HepG2 (cell line): ENCODE data around the gene ATE1. TPM values are rescaled to one million over a fixed set of nuclear protein-coding genes. Genes with fewer than 3 reads are reported as not detected.

Experiments
- ATAC-seq: fragments of 200-7000 bp; cut with Tn5 transposase; 3 replicates; pipeline ENCODE4 v1.9.1; 2020; ENCODE audit warnings: mild to moderate bottlenecking, moderate library complexity
- BruUV-seq: library from RNA; stranded (reverse); fragments of 400-500 nt; replicated peaks from 2 replicates; lab custom pipeline; 2021; lab: Mats Ljungman, UMichigan
- CTCF ChIA-PET: fragments of 300-600 bp; formaldehyde crosslinking; extraction: SDS; loops from one replicate; lab custom pipeline; 2021; ENCODE audit warnings: low total read pairs, inconsistent platforms, low intra/inter-chr PET ratio; lab: Yijun Ruan, JAX
- POLR2A ChIA-PET: fragments of 350-600 bp; sonication (Branson Sonifier 250); formaldehyde crosslinking; loops from one replicate; lab custom pipeline; 2020; ENCODE audit warnings: antibody characterized with exemption, inconsistent platforms; lab: Yijun Ruan, JAX
- DNase-seq: peaks from one replicate; pipeline ENCODE4 v3.0.0-alpha.2; 2015; ENCODE audit warnings: low spot score
- FAIRE-seq: peaks from 3 replicates; lab custom pipeline; 2011; peaks lifted over from hg19 to GRCh38; lab: Jason Lieb, UNC
- H2AFZ ChIP-seq: one replicate; pipeline ENCODE4 v1.6.1; 2011; ENCODE audit warnings: low read length, inconsistent platforms
- H3K27ac ChIP-seq: fragments of 300-600 bp; 3 replicates; pipeline ENCODE4 v1.8.0; 2011; ENCODE audit warnings: mixed run types, mild to moderate bottlenecking, mixed read lengths, low read length, inconsistent platforms; ENCODE audit not compliant: insufficient read depth; ENCODE audit errors: extremely low read length
- H3K27me3 ChIP-seq, 2 experiments: fragments of 200-600 bp in 1 of 2; 2 replicates in 1 of 2; 3 replicates in 1 of 2; pipeline versions ENCODE4 v1.6.0 to v1.8.0; 2011; ENCODE audit warnings: low read length in 2 of 2, mild to moderate bottlenecking in 2 of 2, moderate library complexity in 2 of 2, inconsistent platforms in 1 of 2; ENCODE audit not compliant: insufficient read depth in 2 of 2, control insufficient read depth in 1 of 2
- H3K36me3 ChIP-seq, 2 experiments: fragments of 200-600 bp in 1 of 2; replicated peaks in 1 of 2; 2 replicates in 1 of 2; 3 replicates in 1 of 2; pipeline versions ENCODE4 v1.5.1 to v1.8.0; 2011; ENCODE audit warnings: low read length in 2 of 2, inconsistent platforms in 1 of 2; ENCODE audit not compliant: insufficient read depth in 2 of 2, control insufficient read depth in 1 of 2
- H3K4me1 ChIP-seq: 2 replicates; pipeline ENCODE4 v1.5.1; 2012; ENCODE audit warnings: low read length, inconsistent platforms; ENCODE audit not compliant: insufficient read depth
- H3K4me2 ChIP-seq: 2 replicates; pipeline ENCODE4 v1.6.0; 2011; ENCODE audit warnings: low read depth, low read length, inconsistent platforms
- H3K4me3 ChIP-seq, 3 experiments: fragments of 200-600 bp in 1 of 3; sonication (generic), shearing (Covaris generic) in 1 of 3; replicated peaks in 1 of 3; 2 replicates each; pipeline ENCODE4 v1.5.1; 2011 to 2016; ENCODE audit warnings: low read length in 3 of 3, inconsistent platforms in 2 of 3, low read depth in 2 of 3, mild to moderate bottlenecking in 2 of 3, control low read depth in 1 of 3, mixed read lengths in 1 of 3; ENCODE audit not compliant: insufficient read depth in 1 of 3
- H3K79me2 ChIP-seq: one replicate; pipeline ENCODE4 v1.6.1; 2011; ENCODE audit warnings: low read length, inconsistent platforms; ENCODE audit not compliant: insufficient read depth
- H3K9ac ChIP-seq: 2 replicates; pipeline ENCODE4 v1.6.0; 2011; ENCODE audit warnings: mild to moderate bottlenecking, low read depth, low read length, inconsistent platforms; ENCODE audit not compliant: insufficient read depth
- H3K9me3 ChIP-seq: 2 replicates; pipeline ENCODE4 v1.5.1; 2012; ENCODE audit warnings: mild to moderate bottlenecking, low read length
- H4K20me1 ChIP-seq: 2 replicates; pipeline ENCODE4 v1.6.0; 2011; ENCODE audit warnings: inconsistent platforms, mild to moderate bottlenecking, low read length, moderate library complexity; ENCODE audit not compliant: insufficient read depth
- ARID5B ChIP-seq: IDR thresholded peaks from 2 replicates; pipeline ENCODE4 v1.4.0; 2020; ENCODE audit warnings: mild to moderate bottlenecking, missing genetic modification reagents
- CEBPG ChIP-seq: IDR thresholded peaks from 2 replicates; pipeline ENCODE4 v1.6.1; 2016
- CREB3 ChIP-seq: sonication (generic); formaldehyde crosslinking; IDR thresholded peaks from 2 replicates; pipeline ENCODE4 v1.5.0; 2020; ENCODE audit warnings: missing genetic modification reagents
- JDP2 ChIP-seq: sonication (generic); formaldehyde crosslinking; IDR thresholded peaks from 2 replicates; pipeline ENCODE4 v1.8.1; 2022; ENCODE audit warnings: missing genetic modification reagents, borderline replicate concordance
- MAF1 ChIP-seq: sonication (generic); formaldehyde crosslinking; IDR thresholded peaks from 2 replicates; pipeline ENCODE4 v1.5.0; 2020; ENCODE audit warnings: missing genetic modification reagents, borderline replicate concordance
- RFXANK ChIP-seq: IDR thresholded peaks from 2 replicates; pipeline ENCODE4 v1.6.1; 2016
- ZNF24 ChIP-seq: fragments of 450-650 bp; IDR thresholded peaks from 2 replicates; pipeline ENCODE4 v1.6.1; 2017; ENCODE audit warnings: antibody characterized with exemption, mild to moderate bottlenecking
- ZNF354B ChIP-seq: sonication (generic); formaldehyde crosslinking; IDR thresholded peaks from 2 replicates; pipeline ENCODE4 v1.8.0; 2022; ENCODE audit warnings: mild to moderate bottlenecking, missing genetic modification reagents
- ZNF431 ChIP-seq: sonication (generic); formaldehyde crosslinking; IDR thresholded peaks from 2 replicates; pipeline ENCODE4 v1.9.0; 2022; ENCODE audit warnings: missing genetic modification reagents, low read depth, mild to moderate bottlenecking, borderline replicate concordance
- ZNF572 ChIP-seq: sonication (generic); formaldehyde crosslinking; IDR thresholded peaks from 2 replicates; pipeline ENCODE4 v1.5.1; 2020; ENCODE audit warnings: mild to moderate bottlenecking, missing genetic modification reagents
- ZNF577 ChIP-seq: sonication (generic); formaldehyde crosslinking; IDR thresholded peaks from 2 replicates; pipeline ENCODE4 v1.4.0; 2020; ENCODE audit warnings: mild to moderate bottlenecking, low read depth, missing genetic modification reagents, borderline replicate concordance
- ZNF607 ChIP-seq: sonication (generic); formaldehyde crosslinking; IDR thresholded peaks from 2 replicates; pipeline ENCODE4 v1.5.1; 2020; ENCODE audit warnings: missing genetic modification reagents, mild to moderate bottlenecking, borderline replicate concordance
- ZUFSP ChIP-seq: sonication (generic); formaldehyde crosslinking; IDR thresholded peaks from 2 replicates; pipeline ENCODE4 v1.9.0; 2021; ENCODE audit warnings: missing genetic modification reagents, mild to moderate bottlenecking, borderline replicate concordance
- WGBS: methylation state at CpG from one replicate; pipeline ENCODE4 v1.1.6; 2017; ENCODE audit warnings: low lambda C conversion rate; 5-methylcytosine and 5-hydroxymethylcytosine counted together
- in situ Hi-C: cut with HindIII; loops from 2 replicates; pipeline ENCODE4 v1.10.0; 2017; ENCODE audit warnings: low pct_unique_long_range_greater_than_20kb; ENCODE audit not compliant: extremely low pct_ligation_motif_present
- intact Hi-C: fragments of 100-400 bp; cut with micrococcal nuclease; formaldehyde crosslinking; loops from one replicate; pipeline ENCODE4 v1.10.0; 2022; ENCODE audit not compliant: unreplicated experiment
- polyA plus RNA-seq, 8 experiments: library from polyadenylated mRNA; depleted of rRNA in 3 of 8; stranded (reverse) in 7 of 8; unstranded in 1 of 8; fragments of >200 nt; fragmentation: Illumina TruSeq in 4 of 8; extraction: Trizol in 4 of 8; gene quantifications; 2 replicates each; pipeline versions ENCODE4 v1.2.1 to v1.2.3, GENCODE V29; 2011 to 2016; ENCODE audit warnings: low read depth in 4 of 8, missing spikeins in 1 of 8, mixed read lengths in 1 of 8; ENCODE audit not compliant: insufficient read depth in 1 of 8
- total RNA-seq, 5 experiments: library from RNA; depleted of rRNA; stranded (reverse); fragments of >200 nt; fragmentation: Illumina TruSeq; extraction: Trizol; gene quantifications; 2 replicates each; pipeline ENCODE4 v1.2.3, GENCODE V29; 2016; ENCODE audit warnings: low read depth in 1 of 5

ATE1 gene
- total and polyA plus RNA-seq, 2 of the 13 experiments (the other 11 are each of a cell fraction or from before 2014, with no cell fraction given), result 17.5 to 42.2 TPM

GRCh38 chr10:121800146-121800545 is 127.7 kb downstream of the ATE1 start:
- no TSS peak for BruUV-seq
- TF ChIP-seq ZNF354B (CRISPR knock-in tag) (no peak), ZNF607 (CRISPR knock-in tag) (no peak), ZNF572 (CRISPR knock-in tag) (no peak), JDP2 (CRISPR knock-in tag) (no peak), CREB3 (CRISPR knock-in tag) (no peak), ZUFSP (CRISPR knock-in tag) (no peak), CEBPG (CRISPR knock-in tag) (no peak), ZNF24 (no peak), RFXANK (no peak), ARID5B (CRISPR knock-in tag) (no peak), MAF1 (CRISPR knock-in tag) (no peak), ZNF431 (CRISPR knock-in tag) (no peak), ZNF577 (CRISPR knock-in tag) (no peak)
- H3K4me2 ChIP-seq, result no peak overlapping the region
- no peak overlapping the region for H3K27ac ChIP-seq
- no peak for FAIRE-seq
- ChIA-PET POLR2A (no interaction called here), CTCF (no interaction called here)
- H3K9me3 ChIP-seq, result no peaks in the 10 kb centered on the region
- no peak overlapping the region for H3K9ac ChIP-seq
- no peak overlapping the region for H2AFZ ChIP-seq
- H3K27me3 ChIP-seq, result no peaks in the 10 kb centered on the region
- H3K79me2 ChIP-seq, result no peaks in the 10 kb centered on the region
- 84% methylated on average over 3 of the region's 3 CpGs for WGBS
- H3K4me1 ChIP-seq, result no peaks in the 10 kb centered on the region
- no peaks in the 10 kb centered on the region for H4K20me1 ChIP-seq
- no peak overlapping the region for H3K4me3 ChIP-seq
- peaks cover 3 to 9% of the 10 kb centered on the region in 2 experiments; a peak in 2 of 5 replicates for H3K36me3 ChIP-seq
- no peak for ATAC-seq
- intact Hi-C loops, result no loop called here
- in situ Hi-C loops, result no loop called here
- no peak for DNase-seq
